HG03196 (cell line): ENCODE data around the gene GLUD1.
"Not testable (repeated sequence)": the region's sequence is repeated elsewhere in the genome, so short reads cannot be mapped to it uniquely, and the experiment has no call there.

Experiments
- ATAC-seq: cut with Tn5 transposase; IDR thresholded peaks from one replicate; pipeline ENCODE4 v1.9.1; 2021; ENCODE audit not compliant: unreplicated experiment

The GLUD1 gene

GRCh38 chr10:87053111-87053510 lies 41.5 kb downstream of the GLUD1 start:
- ATAC-seq, result no peak

GRCh38 chr10:87045434-87045938 lies 49.2 kb downstream of the GLUD1 start:
- no peak for ATAC-seq

GRCh38 chr10:87043579-87043978 lies 51.1 kb downstream of the GLUD1 start:
- ATAC-seq, result not testable (repeated sequence)

- no peak for ATAC-seq
Observed at GRCh38 chr10:87038786-87039185, 55.9 kb downstream of the GLUD1 start.

GRCh38 chr10:87038286-87038717 lies 56.3 kb downstream of the GLUD1 start:
- no peak for ATAC-seq

GRCh38 chr10:87036623-87037022 lies 58.0 kb downstream of the GLUD1 start:
- ATAC-seq, result no peak

GRCh38 chr10:87030912-87031635 lies 63.6 kb downstream of the GLUD1 start:
- ATAC-seq, result no peak

GRCh38 chr10:87030419-87030818 lies 64.2 kb downstream of the GLUD1 start:
- not testable (repeated sequence) for ATAC-seq

GRCh38 chr10:87026747-87027508 lies 67.7 kb downstream of the GLUD1 start:
- ATAC-seq, result not testable (repeated sequence)

- ATAC-seq, result not testable (repeated sequence)
Observed at GRCh38 chr10:87025285-87025958, 69.2 kb downstream of the GLUD1 start.

GRCh38 chr10:87020056-87020455 lies 74.6 kb downstream of the GLUD1 start, which contains the start of gene FAM25A:
TSS of gene FAM25A (plus strand) at chr10:87020294. CDS start at chr10:87020325, 31 bp downstream.
- not testable (repeated sequence) for ATAC-seq

- ATAC-seq, result not testable (repeated sequence)
Observed at GRCh38 chr10:87019504-87019903, 75.1 kb downstream of the GLUD1 start.

GRCh38 chr10:87019066-87019465 lies 75.6 kb downstream of the GLUD1 start:
- ATAC-seq, result not testable (repeated sequence)

- ATAC-seq, result not testable (repeated sequence)
Observed at GRCh38 chr10:87018127-87018526, 76.5 kb downstream of the GLUD1 start.

GRCh38 chr10:87014986-87015716 lies 79.5 kb downstream of the GLUD1 start:
- not testable (repeated sequence) for ATAC-seq

GRCh38 chr10:87013528-87013927 lies 81.1 kb downstream of the GLUD1 start:
- not testable (repeated sequence) for ATAC-seq

- ATAC-seq, result not testable (repeated sequence)
Observed at GRCh38 chr10:87009134-87009696, 85.4 kb downstream of the GLUD1 start.

- ATAC-seq, result not testable (repeated sequence)
Observed at GRCh38 chr10:87008303-87008702, 86.3 kb downstream of the GLUD1 start.

- not testable (repeated sequence) for ATAC-seq
Observed at GRCh38 chr10:87007674-87008073, 87.0 kb downstream of the GLUD1 start.

- not testable (repeated sequence) for ATAC-seq
Observed at GRCh38 chr10:87007124-87007523, 87.5 kb downstream of the GLUD1 start.
